H1 (cell line): ENCODE measurements around the gene RER1. TPM values are rescaled to one million over a fixed set of nuclear protein-coding genes. Genes with fewer than 3 reads are reported as not detected.

Experiments used
- polyA plus RNA-seq, 7 experiments: library from polyadenylated mRNA; depleted of rRNA in 3 of 7; stranded (reverse) in 5 of 7; unstranded in 2 of 7; fragments of >200 nt in 5 of 7; fragments of 200-250 nt in 2 of 7; gene quantifications; 1 replicate in 5 of 7; 2 replicates in 1 of 7; 4 replicates in 1 of 7; pipeline versions ENCODE4 v1.2.1 to v1.2.3, GENCODE V29; 2011 to 2013; ENCODE audit warnings: missing spikeins in 2 of 7, mixed read lengths in 2 of 7
- total RNA-seq: library from RNA; stranded (reverse); fragmentation: NEBNext Ultra II Directional; extraction: Animal tissue kit (Norgen Biotek cat#: 25700); gene quantifications from 2 replicates; pipeline ENCODE4 v1.2.1, GENCODE V29; 2021
- TF ChIP-seq, protein P1 (sequence below): fragments of 300-600 bp; sonication (generic); IDR thresholded peaks from 2 replicates; pipeline ENCODE4 v1.7.1; 2012; ENCODE audit warnings: low read length, moderate library complexity, mild to moderate bottlenecking, inconsistent platforms; ENCODE audit not compliant: insufficient replicate concordance

RER1 gene
- total and polyA plus RNA-seq, 2 of the 8 experiments (the other 6 are each of a cell fraction or from before 2014, with no cell fraction given) = 102 to 134 TPM

DNA sequence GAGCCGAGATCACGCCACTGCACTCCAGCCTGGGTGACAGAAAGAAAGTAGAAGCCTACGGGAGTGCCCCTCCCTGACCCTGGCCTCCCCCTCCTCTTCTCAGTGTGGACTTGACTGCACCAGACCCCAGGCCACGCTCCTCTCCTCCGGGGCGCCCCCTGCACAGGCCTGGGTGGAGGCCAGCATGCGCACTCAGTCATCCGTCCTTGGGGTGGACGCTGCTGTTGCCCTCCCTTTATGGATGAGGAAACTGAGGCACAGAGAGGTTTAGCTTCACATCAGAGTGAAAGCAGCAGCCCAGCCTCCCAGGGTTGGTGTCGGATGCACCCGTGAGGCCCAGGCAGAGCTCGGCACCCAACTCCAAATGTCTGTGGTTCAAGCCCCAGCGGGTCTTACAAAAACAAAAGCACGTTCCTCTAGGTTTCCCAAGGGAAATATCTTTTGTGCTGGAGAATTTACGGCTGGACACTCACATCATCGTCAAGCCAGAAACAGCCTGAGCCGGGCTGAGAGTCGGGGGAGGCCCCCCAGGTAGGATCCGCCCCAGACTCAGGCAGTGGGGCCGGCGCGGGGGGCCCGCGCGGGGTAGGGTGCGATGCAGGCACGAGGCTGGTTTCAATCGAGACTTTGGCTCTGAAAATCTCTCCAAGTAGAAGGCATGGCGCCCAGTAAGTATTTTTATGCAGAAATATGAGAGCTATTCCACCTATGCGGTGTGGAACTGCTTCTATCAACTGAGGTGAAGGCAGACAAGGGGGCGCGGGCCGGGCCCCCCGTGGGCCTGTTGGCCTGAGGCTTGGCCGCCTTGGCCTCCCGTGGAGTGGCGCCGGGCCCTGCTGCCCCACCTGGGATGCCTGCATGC, 36.9 kb upstream of the RER1 start (continued):
- TF ChIP-seq, protein P1, sequence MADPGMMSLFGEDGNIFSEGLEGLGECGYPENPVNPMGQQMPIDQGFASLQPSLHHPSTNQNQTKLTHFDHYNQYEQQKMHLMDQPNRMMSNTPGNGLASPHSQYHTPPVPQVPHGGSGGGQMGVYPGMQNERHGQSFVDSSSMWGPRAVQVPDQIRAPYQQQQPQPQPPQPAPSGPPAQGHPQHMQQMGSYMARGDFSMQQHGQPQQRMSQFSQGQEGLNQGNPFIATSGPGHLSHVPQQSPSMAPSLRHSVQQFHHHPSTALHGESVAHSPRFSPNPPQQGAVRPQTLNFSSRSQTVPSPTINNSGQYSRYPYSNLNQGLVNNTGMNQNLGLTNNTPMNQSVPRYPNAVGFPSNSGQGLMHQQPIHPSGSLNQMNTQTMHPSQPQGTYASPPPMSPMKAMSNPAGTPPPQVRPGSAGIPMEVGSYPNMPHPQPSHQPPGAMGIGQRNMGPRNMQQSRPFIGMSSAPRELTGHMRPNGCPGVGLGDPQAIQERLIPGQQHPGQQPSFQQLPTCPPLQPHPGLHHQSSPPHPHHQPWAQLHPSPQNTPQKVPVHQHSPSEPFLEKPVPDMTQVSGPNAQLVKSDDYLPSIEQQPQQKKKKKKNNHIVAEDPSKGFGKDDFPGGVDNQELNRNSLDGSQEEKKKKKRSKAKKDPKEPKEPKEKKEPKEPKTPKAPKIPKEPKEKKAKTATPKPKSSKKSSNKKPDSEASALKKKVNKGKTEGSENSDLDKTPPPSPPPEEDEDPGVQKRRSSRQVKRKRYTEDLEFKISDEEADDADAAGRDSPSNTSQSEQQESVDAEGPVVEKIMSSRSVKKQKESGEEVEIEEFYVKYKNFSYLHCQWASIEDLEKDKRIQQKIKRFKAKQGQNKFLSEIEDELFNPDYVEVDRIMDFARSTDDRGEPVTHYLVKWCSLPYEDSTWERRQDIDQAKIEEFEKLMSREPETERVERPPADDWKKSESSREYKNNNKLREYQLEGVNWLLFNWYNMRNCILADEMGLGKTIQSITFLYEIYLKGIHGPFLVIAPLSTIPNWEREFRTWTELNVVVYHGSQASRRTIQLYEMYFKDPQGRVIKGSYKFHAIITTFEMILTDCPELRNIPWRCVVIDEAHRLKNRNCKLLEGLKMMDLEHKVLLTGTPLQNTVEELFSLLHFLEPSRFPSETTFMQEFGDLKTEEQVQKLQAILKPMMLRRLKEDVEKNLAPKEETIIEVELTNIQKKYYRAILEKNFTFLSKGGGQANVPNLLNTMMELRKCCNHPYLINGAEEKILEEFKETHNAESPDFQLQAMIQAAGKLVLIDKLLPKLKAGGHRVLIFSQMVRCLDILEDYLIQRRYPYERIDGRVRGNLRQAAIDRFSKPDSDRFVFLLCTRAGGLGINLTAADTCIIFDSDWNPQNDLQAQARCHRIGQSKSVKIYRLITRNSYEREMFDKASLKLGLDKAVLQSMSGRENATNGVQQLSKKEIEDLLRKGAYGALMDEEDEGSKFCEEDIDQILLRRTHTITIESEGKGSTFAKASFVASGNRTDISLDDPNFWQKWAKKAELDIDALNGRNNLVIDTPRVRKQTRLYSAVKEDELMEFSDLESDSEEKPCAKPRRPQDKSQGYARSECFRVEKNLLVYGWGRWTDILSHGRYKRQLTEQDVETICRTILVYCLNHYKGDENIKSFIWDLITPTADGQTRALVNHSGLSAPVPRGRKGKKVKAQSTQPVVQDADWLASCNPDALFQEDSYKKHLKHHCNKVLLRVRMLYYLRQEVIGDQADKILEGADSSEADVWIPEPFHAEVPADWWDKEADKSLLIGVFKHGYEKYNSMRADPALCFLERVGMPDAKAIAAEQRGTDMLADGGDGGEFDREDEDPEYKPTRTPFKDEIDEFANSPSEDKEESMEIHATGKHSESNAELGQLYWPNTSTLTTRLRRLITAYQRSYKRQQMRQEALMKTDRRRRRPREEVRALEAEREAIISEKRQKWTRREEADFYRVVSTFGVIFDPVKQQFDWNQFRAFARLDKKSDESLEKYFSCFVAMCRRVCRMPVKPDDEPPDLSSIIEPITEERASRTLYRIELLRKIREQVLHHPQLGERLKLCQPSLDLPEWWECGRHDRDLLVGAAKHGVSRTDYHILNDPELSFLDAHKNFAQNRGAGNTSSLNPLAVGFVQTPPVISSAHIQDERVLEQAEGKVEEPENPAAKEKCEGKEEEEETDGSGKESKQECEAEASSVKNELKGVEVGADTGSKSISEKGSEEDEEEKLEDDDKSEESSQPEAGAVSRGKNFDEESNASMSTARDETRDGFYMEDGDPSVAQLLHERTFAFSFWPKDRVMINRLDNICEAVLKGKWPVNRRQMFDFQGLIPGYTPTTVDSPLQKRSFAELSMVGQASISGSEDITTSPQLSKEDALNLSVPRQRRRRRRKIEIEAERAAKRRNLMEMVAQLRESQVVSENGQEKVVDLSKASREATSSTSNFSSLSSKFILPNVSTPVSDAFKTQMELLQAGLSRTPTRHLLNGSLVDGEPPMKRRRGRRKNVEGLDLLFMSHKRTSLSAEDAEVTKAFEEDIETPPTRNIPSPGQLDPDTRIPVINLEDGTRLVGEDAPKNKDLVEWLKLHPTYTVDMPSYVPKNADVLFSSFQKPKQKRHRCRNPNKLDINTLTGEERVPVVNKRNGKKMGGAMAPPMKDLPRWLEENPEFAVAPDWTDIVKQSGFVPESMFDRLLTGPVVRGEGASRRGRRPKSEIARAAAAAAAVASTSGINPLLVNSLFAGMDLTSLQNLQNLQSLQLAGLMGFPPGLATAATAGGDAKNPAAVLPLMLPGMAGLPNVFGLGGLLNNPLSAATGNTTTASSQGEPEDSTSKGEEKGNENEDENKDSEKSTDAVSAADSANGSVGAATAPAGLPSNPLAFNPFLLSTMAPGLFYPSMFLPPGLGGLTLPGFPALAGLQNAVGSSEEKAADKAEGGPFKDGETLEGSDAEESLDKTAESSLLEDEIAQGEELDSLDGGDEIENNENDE = no peak
- TF ChIP-seq, all 59 proteins: peak for 0
